GM10847 (cell line): ENCODE measurements around the gene KIF5C.

Source experiments
- POLR2A ChIP-seq: IDR thresholded peaks from 2 replicates; pipeline ENCODE4 v1.6.1; 2011; ENCODE audit not compliant: insufficient read length; ENCODE audit errors: extremely low read depth

KIF5C gene

GRCh38 chr2:149040451-149040850 lies 165.4 kb downstream of the KIF5C start:
- no peak for TF ChIP-seq POLR2A

GRCh38 chr2:149041482-149041881 lies 166.5 kb downstream of the KIF5C start:
- TF ChIP-seq POLR2A = no peak

- no peak for TF ChIP-seq POLR2A
Measured at GRCh38 chr2:149042881-149043280, 167.9 kb downstream of the KIF5C start.

- no peak for TF ChIP-seq POLR2A
Measured at GRCh38 chr2:149044500-149044899, 169.5 kb downstream of the KIF5C start.

GRCh38 chr2:149047118-149047517 lies 172.1 kb downstream of the KIF5C start:
- TF ChIP-seq POLR2A = no peak

GRCh38 chr2:149049142-149049541 lies 174.1 kb downstream of the KIF5C start:
- TF ChIP-seq POLR2A = no peak

- no peak for TF ChIP-seq POLR2A
Measured at GRCh38 chr2:149050188-149050587, 175.2 kb downstream of the KIF5C start.

- TF ChIP-seq POLR2A = no peak
Measured at GRCh38 chr2:149055751-149056150, 180.7 kb downstream of the KIF5C start.

- no peak for TF ChIP-seq POLR2A
Measured at GRCh38 chr2:149056541-149057255, 181.7 kb downstream of the KIF5C start.

- TF ChIP-seq POLR2A = no peak
Measured at GRCh38 chr2:149057401-149057800, 182.4 kb downstream of the KIF5C start.

GRCh38 chr2:149058936-149059335 lies 183.9 kb downstream of the KIF5C start:
- TF ChIP-seq POLR2A = no peak

GRCh38 chr2:149059822-149060221 lies 184.8 kb downstream of the KIF5C start:
- no peak for TF ChIP-seq POLR2A

- no peak for TF ChIP-seq POLR2A
Measured at GRCh38 chr2:149061133-149061745, 186.2 kb downstream of the KIF5C start.

GRCh38 chr2:149062531-149062930 lies 187.5 kb downstream of the KIF5C start:
- TF ChIP-seq POLR2A = no peak

- TF ChIP-seq POLR2A = no peak
Measured at GRCh38 chr2:149063177-149063576, 188.2 kb downstream of the KIF5C start.

- no peak for TF ChIP-seq POLR2A
Measured at GRCh38 chr2:149064365-149064841, 189.4 kb downstream of the KIF5C start.
